Osteocyte (in vitro differentiated cells): ENCODE results near the gene VCX. TPM values are rescaled to one million over a fixed set of nuclear protein-coding genes. Genes with fewer than 3 reads are reported as not detected.
A peak's percentile ranks its signal among the peaks of the same experiment; 100 is the strongest.
"Not testable (repeated sequence)": the region's sequence is repeated elsewhere in the genome, so short reads cannot be mapped to it uniquely, and the experiment has no call there.

ENCODE experiments used
- DNase-seq: peaks from one replicate; pipeline ENCODE4 v3.0.0; 2021; ENCODE audit warnings: mixed read lengths; ENCODE audit not compliant: unreplicated experiment; ENCODE audit errors: extremely low spot score
- H3K27ac Mint-ChIP-seq: one replicate; pipeline ENCODE4 v1.8.0; 2021; ENCODE audit warnings: mild to moderate bottlenecking, mixed read lengths; ENCODE audit not compliant: unreplicated experiment
- H3K27me3 Mint-ChIP-seq: one replicate; pipeline ENCODE4 v1.8.0; 2021; ENCODE audit warnings: mixed read lengths; ENCODE audit not compliant: unreplicated experiment
- H3K36me3 Mint-ChIP-seq: one replicate; pipeline ENCODE4 v1.8.0; 2021; ENCODE audit warnings: mixed read lengths; ENCODE audit not compliant: unreplicated experiment
- H3K4me1 Mint-ChIP-seq: one replicate; pipeline ENCODE4 v1.8.0; 2021; ENCODE audit warnings: mixed read lengths; ENCODE audit not compliant: unreplicated experiment
- H3K4me3 Mint-ChIP-seq: one replicate; pipeline ENCODE4 v1.8.0; 2021; ENCODE audit warnings: mild to moderate bottlenecking, moderate library complexity, mixed read lengths; ENCODE audit not compliant: unreplicated experiment
- H3K9me3 Mint-ChIP-seq: one replicate; pipeline ENCODE4 v1.8.0; 2021; ENCODE audit warnings: mixed read lengths; ENCODE audit not compliant: unreplicated experiment
- long read RNA-seq: library from polyadenylated mRNA; unstranded; transcript quantifications from one replicate; pipeline ENCODE4 v2.0.0, GENCODE V29; 2021
- total RNA-seq: library from RNA; stranded (reverse); gene quantifications from 2 replicates; pipeline ENCODE4 v1.2.1, GENCODE V29; 2021
- TF ChIP-seq, protein P1 (sequence below): fragments of 200-600 bp; sonication (generic); IDR thresholded peaks from 2 replicates; pipeline ENCODE4 v1.5.0; 2021; ENCODE audit warnings: antibody characterized with exemption, mild to moderate bottlenecking, moderate library complexity

Gene VCX
- total RNA-seq = not detected in 2 replicates
- long read RNA-seq = 0 reads

DNA sequence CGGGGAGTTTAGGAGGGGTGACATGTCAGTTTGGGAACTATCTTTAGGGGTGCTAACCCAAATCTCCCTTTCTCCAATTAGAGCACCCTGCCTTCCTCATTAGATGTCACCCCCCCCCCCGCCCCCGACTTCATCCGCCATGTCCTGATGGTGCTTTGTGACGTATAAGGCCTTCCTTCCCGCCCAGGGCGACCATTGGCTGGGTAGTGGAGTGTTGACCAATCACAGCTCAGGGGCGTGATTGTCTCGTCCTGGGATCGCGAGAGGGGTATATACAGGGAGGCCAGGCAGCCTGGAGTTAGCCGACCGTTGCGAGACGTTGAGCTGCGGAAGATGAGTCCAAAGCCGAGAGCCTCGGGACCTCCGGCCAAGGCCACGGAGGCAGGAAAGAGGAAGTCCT, at the start of gene VCX:
Gene VCX, plus strand, starts transcription at position 301 of the 400 bp plus-strand sequence. Its CDS starts 33 bp downstream, at position 334.
- not testable (repeated sequence) for DNase-seq, H3K36me3 Mint-ChIP-seq, H3K27me3 Mint-ChIP-seq, H3K27ac Mint-ChIP-seq, H3K4me3 Mint-ChIP-seq, H3K4me1 Mint-ChIP-seq
- peaks cover 12% of the 10 kb centered on the region for H3K9me3 Mint-ChIP-seq

DNA sequence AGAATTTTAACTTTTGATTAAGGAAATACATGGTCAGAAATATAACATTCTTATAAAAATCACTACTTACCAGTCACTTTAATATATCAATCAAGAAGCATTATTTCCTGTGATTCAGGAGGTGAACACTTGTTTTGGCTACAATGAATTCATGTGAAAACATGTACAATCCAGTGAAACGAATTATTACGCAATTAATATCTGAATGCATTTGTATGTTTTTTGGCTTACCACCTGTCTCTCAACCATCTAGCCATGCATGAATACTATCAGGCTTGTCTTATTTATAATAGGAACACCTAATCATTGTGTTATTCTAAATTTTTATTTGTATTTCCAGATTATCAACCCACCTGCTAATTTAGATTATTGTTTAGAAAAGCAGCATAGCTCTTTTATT, 44.6 kb upstream of the VCX start:
- TF ChIP-seq, protein P1, sequence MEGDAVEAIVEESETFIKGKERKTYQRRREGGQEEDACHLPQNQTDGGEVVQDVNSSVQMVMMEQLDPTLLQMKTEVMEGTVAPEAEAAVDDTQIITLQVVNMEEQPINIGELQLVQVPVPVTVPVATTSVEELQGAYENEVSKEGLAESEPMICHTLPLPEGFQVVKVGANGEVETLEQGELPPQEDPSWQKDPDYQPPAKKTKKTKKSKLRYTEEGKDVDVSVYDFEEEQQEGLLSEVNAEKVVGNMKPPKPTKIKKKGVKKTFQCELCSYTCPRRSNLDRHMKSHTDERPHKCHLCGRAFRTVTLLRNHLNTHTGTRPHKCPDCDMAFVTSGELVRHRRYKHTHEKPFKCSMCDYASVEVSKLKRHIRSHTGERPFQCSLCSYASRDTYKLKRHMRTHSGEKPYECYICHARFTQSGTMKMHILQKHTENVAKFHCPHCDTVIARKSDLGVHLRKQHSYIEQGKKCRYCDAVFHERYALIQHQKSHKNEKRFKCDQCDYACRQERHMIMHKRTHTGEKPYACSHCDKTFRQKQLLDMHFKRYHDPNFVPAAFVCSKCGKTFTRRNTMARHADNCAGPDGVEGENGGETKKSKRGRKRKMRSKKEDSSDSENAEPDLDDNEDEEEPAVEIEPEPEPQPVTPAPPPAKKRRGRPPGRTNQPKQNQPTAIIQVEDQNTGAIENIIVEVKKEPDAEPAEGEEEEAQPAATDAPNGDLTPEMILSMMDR = no peak
- no peak for DNase-seq
- Mint-ChIP-seq H3K27ac (no peak overlapping the region), H3K9me3 (peaks cover 15% of the 10 kb centered on the region), H3K27me3 (no peaks in the 10 kb centered on the region), H3K36me3 (no peaks in the 10 kb centered on the region), H3K4me1 (no peaks in the 10 kb centered on the region), H3K4me3 (no peak overlapping the region)

DNA sequence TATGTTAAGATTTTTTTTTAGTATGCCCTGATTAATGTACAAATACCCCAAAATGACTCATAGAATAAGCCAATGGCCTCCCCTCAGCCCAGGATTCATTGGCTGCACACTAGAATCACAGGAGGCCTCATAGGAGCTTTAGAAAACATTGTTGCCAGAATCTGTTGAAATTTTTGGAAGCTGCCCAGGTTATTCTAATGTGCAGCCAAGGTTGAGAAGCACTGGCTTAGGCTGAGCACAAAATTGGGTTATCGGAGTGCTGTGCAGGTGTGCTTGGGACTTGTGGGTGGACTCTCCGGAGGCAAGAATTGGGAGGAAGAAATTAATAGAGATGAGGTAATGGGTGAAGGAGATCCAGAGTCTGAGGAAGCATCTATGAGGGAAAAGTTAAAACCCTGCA, 41.3 kb upstream of the VCX start:
- TF ChIP-seq, protein P1 = no peak
- Mint-ChIP-seq H3K36me3 (no peaks in the 10 kb centered on the region), H3K27me3 (no peaks in the 10 kb centered on the region), H3K4me1 (no peaks in the 10 kb centered on the region), H3K4me3 (no peak overlapping the region), H3K27ac (no peak overlapping the region), H3K9me3 (peaks cover 13% of the 10 kb centered on the region)
- DNase-seq = no peak

DNA sequence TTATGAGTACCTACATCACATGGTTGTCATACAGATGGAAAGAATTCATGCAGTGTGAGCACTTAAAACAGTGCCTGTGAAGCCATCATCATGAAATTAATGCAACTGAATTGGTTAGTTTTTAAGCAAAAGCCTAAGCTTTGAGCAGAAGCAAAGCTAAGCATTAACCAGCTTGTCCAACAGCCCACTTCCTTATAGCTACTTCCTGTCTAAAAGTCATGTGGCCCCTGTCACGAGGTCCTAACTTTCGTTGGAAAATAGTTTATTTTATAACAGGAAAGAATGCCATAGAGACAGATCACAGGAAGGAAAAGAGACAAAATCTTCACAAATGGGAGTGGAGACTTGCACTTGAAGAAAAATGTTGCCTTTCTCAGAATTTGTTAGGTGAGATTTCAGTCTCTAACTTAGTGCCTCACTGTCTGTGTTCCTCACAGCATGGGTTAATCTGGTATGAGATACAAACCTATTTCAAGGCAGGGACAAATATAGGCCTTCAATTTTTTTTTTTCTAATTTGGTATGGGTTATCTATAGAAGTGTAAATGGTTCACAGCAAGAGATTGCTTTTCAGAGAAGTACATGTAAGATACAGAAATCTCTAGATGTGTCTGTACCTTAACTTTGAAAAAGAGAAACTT, 27.7 kb upstream of the VCX start:
- Mint-ChIP-seq H3K9me3 (peaks cover 2% of the 10 kb centered on the region), H3K36me3 (no peaks in the 10 kb centered on the region), H3K4me3 (no peak overlapping the region), H3K27ac (no peak overlapping the region), H3K4me1 (no peaks in the 10 kb centered on the region), H3K27me3 (no peaks in the 10 kb centered on the region)
- DNase-seq = no peak
- TF ChIP-seq, protein P1 = no peak

DNA sequence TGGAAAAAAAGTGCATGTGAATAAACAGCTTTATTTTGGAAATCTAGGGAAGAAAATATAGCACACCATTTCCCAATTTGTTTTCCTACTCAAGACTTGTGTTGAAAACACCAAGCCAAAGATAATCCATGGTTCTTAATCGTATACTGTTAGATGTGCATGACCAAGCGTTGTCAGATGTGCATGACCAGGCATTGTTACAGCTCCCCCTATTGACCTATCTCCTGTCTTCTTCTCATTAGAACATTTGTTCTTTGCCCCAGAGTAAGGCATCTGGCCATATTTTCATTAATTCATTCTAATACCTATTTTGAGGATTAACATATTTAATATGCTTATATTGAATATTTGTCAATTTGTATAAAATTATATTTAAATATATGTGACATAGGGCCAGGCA, 14.4 kb upstream of the VCX start:
- no peak for DNase-seq
- H3K36me3 Mint-ChIP-seq = no peaks in the 10 kb centered on the region
- H3K27ac Mint-ChIP-seq = no peak overlapping the region
- no peak overlapping the region for H3K4me3 Mint-ChIP-seq
- H3K9me3 Mint-ChIP-seq = no peaks in the 10 kb centered on the region
- TF ChIP-seq, protein P1 = peak; percentile 16
- no peaks in the 10 kb centered on the region for H3K4me1 Mint-ChIP-seq
- H3K27me3 Mint-ChIP-seq = no peaks in the 10 kb centered on the region
